Measurements from ENCODE around the gene PARL. TPM values are rescaled to one million over a fixed set of nuclear protein-coding genes. Genes with fewer than 3 reads are reported as not detected.

PARL gene
- total and polyA plus RNA-seq, 10 of the 15 experiments (the other 5 are each of a cell fraction or from before 2014, with no cell fraction given) = 49.7 to 113 (median 77.2) TPM

GRCh38 chr3:183911763-183912506 lies 27.3 kb upstream of the PARL start:
- no peak overlapping the region for H3K27ac ChIP-seq (ENCODE audit: control insufficient read depth, insufficient read depth)
- DNase-seq (ENCODE audit: low read depth, low spot score) = no peak
- CTCF ChIA-PET = interaction anchor here (0.7 to 2.4 kb wide), 2 partner anchors 13 to 16 kb away, joined by 3 to 6 read pairs; no protein-coding TSS in a partner anchor
- ATAC-seq = no peak
- 49% methylated on average over 8 of the region's 8 CpGs for WGBS (ENCODE audit: insufficient coverage, insufficient replicate concordance, low lambda C conversion rate, missing lambda C conversion rate)
- POLR2A ChIA-PET = interaction anchor here (0.6 to 0.7 kb wide), 2 partner anchors 33 to 857 kb away, joined by 3 to 4 read pairs; no protein-coding TSS in a partner anchor
- peaks cover 12% of the 10 kb centered on the region for H3K4me1 ChIP-seq (ENCODE audit: control insufficient read depth, insufficient read depth, low read length)
- H3K9me3 ChIP-seq (replicated peaks; ENCODE audit: control insufficient read depth, insufficient read depth, low read length) = no peaks in the 10 kb centered on the region
- H3K79me2 ChIP-seq (ENCODE audit: control insufficient read depth, insufficient read depth, low read length) = no peaks in the 10 kb centered on the region
- H3K9ac ChIP-seq (ENCODE audit: control insufficient read depth, insufficient read depth, low read length) = no peak overlapping the region
- H3K4me2 ChIP-seq (ENCODE audit: control insufficient read depth, insufficient read depth) = no peak overlapping the region
- H3K4me3 ChIP-seq = no peak overlapping the region
- H3K36me3 ChIP-seq (ENCODE audit: control insufficient read depth in 2 of 2, insufficient read depth in 2 of 2, low read length in 1 of 2) = no peaks in the 10 kb centered on the region
- in situ Hi-C loops (cut with MboI) (no loop called here), intact Hi-C loops (cut with micrococcal nuclease; ENCODE audit: unreplicated experiment) (no loop called here)
- RAD21 ChIA-PET (ENCODE audit: unreplicated experiment) = no interaction called here
- no peak for FAIRE-seq
- H3K27me3 ChIP-seq (replicated peaks in 1 of 2; ENCODE audit: control insufficient read depth in 2 of 2, insufficient read depth in 2 of 2, low read length in 1 of 2) = no peaks in the 10 kb centered on the region
- no peak overlapping the region for H2AFZ ChIP-seq (ENCODE audit: control insufficient read depth, low read depth, low read length)
- BruUV-seq (replicated peaks) = no TSS peak
- SMC1A ChIA-PET (ENCODE audit: uncharacterized antibody, unreplicated experiment) = no interaction called here
- H4K20me1 ChIP-seq (ENCODE audit: control insufficient read depth, insufficient read depth) = no peaks in the 10 kb centered on the region
- TF ChIP-seq CEBPB (IDR thresholded peaks at IDR 0.05; ENCODE audit: borderline replicate concordance in 1 of 2, low read depth in 2 of 2, low read length in 2 of 2) (no peak), PBX3 (IDR thresholded peaks at IDR 0.05; ENCODE audit: insufficient replicate concordance, low read depth, low read length) (no peak), E2F8 (IDR thresholded peaks at IDR 0.05; ENCODE audit: low read depth, partially characterized antibody) (no peak), CBFB (IDR thresholded peaks at IDR 0.05; ENCODE audit: low read depth) (no peak), CEBPZ (IDR thresholded peaks at IDR 0.05; ENCODE audit: low read depth, low read length) (no peak), ZBTB33 (IDR thresholded peaks at IDR 0.05) (no peak), MEF2A (IDR thresholded peaks at IDR 0.05; ENCODE audit: insufficient read depth, low read depth, low read length) (no peak), SIX5 (IDR thresholded peaks at IDR 0.05; ENCODE audit: low read depth, low read length, severe bottlenecking) (no peak), STAT1 (conservative IDR thresholded peaks at IDR 0.05) (no peak), EP300 (IDR thresholded peaks at IDR 0.05; ENCODE audit: borderline replicate concordance in 1 of 2, control insufficient read depth in 1 of 2, low read depth in 2 of 2, low read length in 2 of 2) (no peak), MAX (IDR thresholded peaks at IDR 0.05; ENCODE audit: low read depth, low read length) (no peak), NR2C2 (IDR thresholded peaks at IDR 0.05; ENCODE audit: borderline replicate concordance, control insufficient read depth, insufficient read length, low read depth) (no peak)
